GM10266 (cell line): ENCODE measurements around the gene PRPH2.

ENCODE experiments used
- DNase-seq: peaks from one replicate; pipeline ENCODE4 v3.0.0; 2012; ENCODE audit errors: extremely low spot score
- TF ChIP-seq, protein P1 (sequence below): IDR thresholded peaks from 2 replicates; pipeline ENCODE4 v1.5.1; 2012; ENCODE audit warnings: mild to moderate bottlenecking, low read depth; ENCODE audit not compliant: control insufficient read depth, insufficient read depth; ENCODE audit errors: missing control alignments

The PRPH2 gene

GRCh38 chr6:42697268-42697655 is 25.1 kb downstream of the PRPH2 start:
- TF ChIP-seq, protein P1, sequence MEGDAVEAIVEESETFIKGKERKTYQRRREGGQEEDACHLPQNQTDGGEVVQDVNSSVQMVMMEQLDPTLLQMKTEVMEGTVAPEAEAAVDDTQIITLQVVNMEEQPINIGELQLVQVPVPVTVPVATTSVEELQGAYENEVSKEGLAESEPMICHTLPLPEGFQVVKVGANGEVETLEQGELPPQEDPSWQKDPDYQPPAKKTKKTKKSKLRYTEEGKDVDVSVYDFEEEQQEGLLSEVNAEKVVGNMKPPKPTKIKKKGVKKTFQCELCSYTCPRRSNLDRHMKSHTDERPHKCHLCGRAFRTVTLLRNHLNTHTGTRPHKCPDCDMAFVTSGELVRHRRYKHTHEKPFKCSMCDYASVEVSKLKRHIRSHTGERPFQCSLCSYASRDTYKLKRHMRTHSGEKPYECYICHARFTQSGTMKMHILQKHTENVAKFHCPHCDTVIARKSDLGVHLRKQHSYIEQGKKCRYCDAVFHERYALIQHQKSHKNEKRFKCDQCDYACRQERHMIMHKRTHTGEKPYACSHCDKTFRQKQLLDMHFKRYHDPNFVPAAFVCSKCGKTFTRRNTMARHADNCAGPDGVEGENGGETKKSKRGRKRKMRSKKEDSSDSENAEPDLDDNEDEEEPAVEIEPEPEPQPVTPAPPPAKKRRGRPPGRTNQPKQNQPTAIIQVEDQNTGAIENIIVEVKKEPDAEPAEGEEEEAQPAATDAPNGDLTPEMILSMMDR, result no peak
- DNase-seq, result no peak

DNA sequence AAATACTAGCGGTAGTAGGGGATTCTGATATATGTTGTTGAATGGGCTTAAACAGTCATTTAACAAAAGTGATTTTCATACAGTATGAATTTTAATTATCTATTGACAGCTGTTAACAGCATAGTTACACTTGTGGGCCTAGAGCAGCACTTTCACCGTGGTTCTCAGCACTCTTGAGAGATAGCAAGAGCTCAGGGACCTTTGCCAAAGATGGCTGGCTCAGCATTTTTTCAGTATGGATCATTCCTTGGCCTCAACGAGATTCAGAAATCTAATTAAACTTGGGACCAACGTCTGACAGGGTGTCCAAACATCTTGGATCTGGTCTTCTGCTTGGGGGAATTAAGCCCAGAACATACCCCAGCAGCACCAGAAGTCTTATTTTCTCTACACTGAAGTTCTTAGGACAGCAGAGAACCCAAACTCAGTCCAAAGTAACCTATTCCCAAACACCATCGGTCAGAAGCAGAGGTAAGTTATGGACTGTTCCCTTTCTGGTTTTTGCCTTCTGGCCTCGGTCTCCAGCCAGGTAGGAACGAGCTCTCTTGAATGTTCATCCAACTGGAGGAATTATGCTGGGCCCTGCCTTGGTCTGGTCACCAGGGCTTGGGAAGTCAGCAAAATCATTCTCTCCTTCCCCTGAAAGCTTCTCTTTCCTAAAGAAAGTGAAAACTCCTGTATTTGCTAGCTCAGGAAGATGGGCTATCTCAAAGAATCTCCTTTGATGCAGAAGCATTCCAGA is 25.7 kb downstream of the PRPH2 start:
- DNase-seq, result no peak
- TF ChIP-seq, protein P1, result no peak

GRCh38 chr6:42694586-42694985 is 27.8 kb downstream of the PRPH2 start:
- TF ChIP-seq, protein P1, result no peak
- no peak for DNase-seq

DNA sequence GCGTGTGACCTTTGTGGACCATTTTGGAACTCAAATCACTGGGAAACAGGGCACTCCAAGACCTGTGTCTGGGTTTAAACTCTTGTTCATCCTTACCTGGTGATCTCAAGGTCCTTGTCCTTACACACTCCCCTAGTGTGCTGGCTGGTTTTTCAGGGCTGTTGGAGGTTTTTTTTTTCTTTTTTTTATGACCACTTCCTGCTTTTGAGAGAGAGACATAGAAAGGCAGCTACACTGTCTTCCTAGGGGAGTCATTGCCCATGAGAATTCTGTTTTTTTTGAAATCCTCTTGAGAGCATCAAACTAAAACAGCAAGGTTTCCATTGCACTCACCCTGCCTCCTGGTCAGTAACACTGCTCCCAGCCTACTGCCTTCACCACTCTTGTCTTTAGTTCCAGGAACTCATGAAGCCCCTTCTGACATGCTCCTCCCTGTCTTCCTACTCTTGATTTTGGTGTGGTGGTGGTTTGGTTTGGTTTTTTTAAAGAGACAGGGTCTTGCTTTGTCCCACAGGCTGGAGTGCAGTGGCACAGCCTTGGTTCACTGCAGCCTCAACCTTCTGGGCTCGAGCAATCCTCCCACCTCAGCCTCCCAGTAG is 28.6 kb downstream of the PRPH2 start:
- DNase-seq, result no peak
- TF ChIP-seq, protein P1, result no peak

GRCh38 chr6:42692137-42692911 is 30.1 kb downstream of the PRPH2 start:
- TF ChIP-seq, protein P1, result no peak
- DNase-seq, result no peak

DNA sequence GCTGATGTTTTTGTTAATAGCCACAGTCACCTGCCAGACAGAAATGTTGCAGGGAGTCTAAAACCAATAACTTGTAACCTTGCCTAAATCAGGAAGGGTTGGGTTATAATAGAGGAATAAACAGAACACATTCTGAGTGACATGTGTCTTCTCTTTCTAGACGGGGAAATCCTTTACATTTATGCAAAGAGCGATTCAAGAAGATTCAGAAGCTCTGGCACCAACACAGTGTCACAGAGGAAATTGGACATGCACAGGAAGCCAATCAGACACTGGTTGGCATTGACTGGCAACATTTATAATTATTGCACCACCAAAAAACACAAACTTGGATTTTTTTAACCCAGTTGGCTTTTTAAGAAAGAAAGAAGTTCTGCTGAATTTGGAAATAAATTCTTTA is 31.5 kb downstream of the PRPH2 start:
- TF ChIP-seq, protein P1, result no peak
- no peak for DNase-seq
